Hematopoietic multipotent progenitor cell treated with erythropoietin and hydrocortisone succinate and interleukin-3 and kit ligand, for 4 days (in vitro differentiated cells): ENCODE results near the gene LCE1C.

ENCODE experiments used
- DNase-seq: peaks from one replicate; pipeline ENCODE4 v3.0.0-alpha.2; 2015

Gene LCE1C

DNA sequence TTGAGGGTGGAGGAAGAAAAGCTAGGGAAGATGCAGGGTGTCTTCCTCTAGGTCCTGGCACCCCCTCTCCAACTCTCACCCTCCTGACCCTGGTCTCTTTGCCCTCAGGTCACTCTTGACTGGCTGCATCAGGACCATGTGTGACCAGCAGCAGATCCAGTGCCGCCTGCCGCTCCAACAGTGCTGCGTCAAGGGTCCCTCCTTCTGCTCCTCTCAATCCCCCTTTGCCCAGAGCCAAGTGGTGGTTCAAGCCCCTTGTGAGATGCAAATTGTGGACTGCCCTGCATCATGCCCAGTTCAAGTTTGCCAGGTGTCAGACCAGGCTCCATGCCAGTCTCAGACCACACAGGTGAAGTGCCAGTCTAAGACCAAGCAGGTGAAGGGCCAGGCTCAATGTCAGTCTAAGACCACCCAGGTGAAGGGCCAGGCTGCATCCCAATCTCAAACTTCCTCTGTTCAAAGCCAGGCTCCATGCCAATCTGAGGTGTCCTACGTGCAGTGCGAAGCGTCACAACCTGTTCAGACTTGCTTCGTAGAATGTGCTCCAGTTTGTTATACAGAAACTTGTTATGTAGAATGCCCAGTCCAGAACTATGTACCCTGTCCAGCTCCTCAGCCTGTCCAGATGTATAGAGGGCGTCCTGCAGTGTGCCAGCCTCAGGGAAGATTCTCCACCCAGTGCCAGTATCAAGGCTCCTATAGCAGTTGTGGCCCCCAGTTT lies 46.8 kb downstream of the LCE1C start:
- DNase-seq = no peak

GRCh38 chr1:152758636-152759035 lies 47.8 kb downstream of the LCE1C start:
- DNase-seq = no peak

DNA sequence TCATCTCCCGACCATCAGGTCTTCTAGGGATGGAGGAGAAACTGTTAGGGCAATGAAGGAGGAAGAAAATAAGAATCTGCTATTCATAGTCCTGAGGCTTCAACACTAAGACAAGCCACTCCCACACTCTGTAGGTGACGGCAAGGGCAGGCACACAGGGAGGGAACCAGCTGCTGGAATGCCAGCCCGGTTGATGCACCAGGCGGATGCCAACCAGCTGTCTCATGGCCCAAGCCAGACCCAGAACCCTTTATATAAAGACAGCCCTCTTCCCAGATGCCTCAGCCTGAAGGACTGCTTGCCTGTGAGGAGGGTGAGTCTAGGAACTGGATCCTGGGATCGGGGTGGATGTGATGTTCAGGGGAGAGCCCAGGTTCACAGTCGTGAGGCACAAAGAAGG lies 48.7 kb downstream of the LCE1C start, which contains the start of gene KPRP:
Gene KPRP, plus strand, starts transcription at position 279 of the 400 bp plus-strand sequence. CDS start 1,564 bp downstream, outside the sequence.
- no peak for DNase-seq

DNA sequence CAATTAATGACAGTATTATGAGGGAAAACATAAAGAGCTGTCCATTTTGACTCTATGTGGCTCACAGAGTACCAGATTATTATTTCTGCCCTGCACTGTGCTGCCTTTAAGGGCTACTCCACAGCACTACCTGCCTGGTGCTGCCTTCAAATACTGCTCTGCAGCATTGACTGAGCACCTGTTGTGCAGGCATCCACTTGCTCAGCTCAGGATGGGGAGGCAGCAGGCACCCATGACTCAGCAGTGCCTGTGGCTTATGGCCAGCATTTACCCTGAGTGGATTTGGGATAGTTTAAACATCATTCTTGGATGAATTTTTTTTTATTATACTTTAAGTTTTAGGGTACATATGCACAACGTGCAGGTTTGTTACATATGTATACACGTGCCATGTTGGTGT lies 49.6 kb downstream of the LCE1C start:
- DNase-seq = no peak
